ENCODE data around the gene KCNMA1. TPM values are rescaled to one million over a fixed set of nuclear protein-coding genes. Genes with fewer than 3 reads are reported as not detected.

KCNMA1 gene
- total RNA-seq, 3 donors from 2014 or later, result 45.4 to 312 (median 62.4) TPM

DNA sequence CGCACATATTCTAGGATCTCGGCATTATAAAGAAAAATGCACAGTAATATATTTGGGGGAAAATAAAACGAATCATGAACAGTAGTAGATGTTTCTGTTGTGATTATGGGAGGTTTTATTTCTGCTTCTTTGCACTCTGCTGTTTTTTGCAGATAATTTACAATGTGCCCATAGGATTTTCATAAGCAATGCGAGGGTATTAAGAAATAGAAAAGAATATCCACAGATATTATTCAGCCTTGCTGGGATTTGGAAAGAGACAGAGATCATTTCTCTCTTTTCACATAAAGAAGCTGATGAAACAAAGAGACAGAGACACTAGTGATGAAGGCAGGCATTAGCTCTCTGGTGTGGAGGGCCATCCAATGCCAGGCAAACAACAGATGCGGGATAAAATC lies 158.6 kb downstream of the KCNMA1 start:
- Histone ChIP-seq H3K9me3 (no peaks in the 10 kb centered on the region), H3K4me3 (no peak overlapping the region), H3K4me1 (ENCODE audit: low read depth) (peaks cover 11% of the 10 kb centered on the region), H3K36me3 (ENCODE audit: low read depth) (no peaks in the 10 kb centered on the region)
- ATAC-seq (no peak), DNase-seq (no peak)
- TF ChIP-seq, protein P1, sequence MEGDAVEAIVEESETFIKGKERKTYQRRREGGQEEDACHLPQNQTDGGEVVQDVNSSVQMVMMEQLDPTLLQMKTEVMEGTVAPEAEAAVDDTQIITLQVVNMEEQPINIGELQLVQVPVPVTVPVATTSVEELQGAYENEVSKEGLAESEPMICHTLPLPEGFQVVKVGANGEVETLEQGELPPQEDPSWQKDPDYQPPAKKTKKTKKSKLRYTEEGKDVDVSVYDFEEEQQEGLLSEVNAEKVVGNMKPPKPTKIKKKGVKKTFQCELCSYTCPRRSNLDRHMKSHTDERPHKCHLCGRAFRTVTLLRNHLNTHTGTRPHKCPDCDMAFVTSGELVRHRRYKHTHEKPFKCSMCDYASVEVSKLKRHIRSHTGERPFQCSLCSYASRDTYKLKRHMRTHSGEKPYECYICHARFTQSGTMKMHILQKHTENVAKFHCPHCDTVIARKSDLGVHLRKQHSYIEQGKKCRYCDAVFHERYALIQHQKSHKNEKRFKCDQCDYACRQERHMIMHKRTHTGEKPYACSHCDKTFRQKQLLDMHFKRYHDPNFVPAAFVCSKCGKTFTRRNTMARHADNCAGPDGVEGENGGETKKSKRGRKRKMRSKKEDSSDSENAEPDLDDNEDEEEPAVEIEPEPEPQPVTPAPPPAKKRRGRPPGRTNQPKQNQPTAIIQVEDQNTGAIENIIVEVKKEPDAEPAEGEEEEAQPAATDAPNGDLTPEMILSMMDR (IDR thresholded peaks at IDR 0.05), result no peak
- intact Hi-C loops (cut with DNase I, micrococcal nuclease), result no loop called here

DNA sequence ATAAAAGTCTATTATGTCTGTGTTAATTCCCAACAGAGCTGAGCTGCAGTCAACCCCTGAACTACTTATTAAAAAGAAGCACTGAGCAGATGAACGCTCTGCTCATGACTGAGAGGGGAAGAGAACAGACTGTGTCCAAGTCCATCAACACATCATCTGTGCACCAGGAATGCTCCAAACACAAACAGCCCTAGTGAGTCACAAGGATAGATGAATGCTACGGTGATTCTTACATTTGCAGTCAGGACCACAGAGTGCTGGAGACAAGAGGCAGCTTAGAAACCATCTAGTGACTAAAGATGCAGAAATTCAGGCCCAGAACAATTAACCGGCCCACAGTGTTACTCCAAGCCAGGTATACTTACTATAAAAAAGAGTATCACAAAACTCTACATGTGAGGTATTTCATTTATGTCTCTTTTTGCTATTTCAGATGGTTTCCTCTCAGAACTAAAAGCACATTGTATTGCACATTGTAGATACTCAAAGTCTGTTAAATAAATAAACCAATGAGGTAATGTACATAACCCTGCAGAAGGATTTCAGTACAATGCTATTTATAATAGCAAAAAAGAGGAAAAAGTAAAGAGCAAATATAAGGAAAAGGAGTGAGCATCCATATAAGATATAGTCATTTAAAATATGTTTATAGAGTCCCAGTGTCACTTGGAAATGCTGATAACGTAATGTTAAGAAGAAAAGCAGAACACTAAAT lies 159.2 kb downstream of the KCNMA1 start:
- DNase-seq (no peak), ATAC-seq (no peak)
- no peaks in the 10 kb centered on the region for H3K9me3 ChIP-seq
- peaks cover 11% of the 10 kb centered on the region for H3K4me1 ChIP-seq (ENCODE audit: low read depth)
- H3K36me3 ChIP-seq (ENCODE audit: low read depth), result no peaks in the 10 kb centered on the region
- H3K4me3 ChIP-seq, result no peak overlapping the region
- intact Hi-C loops (cut with DNase I, micrococcal nuclease), result no loop called here
- TF ChIP-seq, protein P1 (IDR thresholded peaks at IDR 0.05), result no peak

DNA sequence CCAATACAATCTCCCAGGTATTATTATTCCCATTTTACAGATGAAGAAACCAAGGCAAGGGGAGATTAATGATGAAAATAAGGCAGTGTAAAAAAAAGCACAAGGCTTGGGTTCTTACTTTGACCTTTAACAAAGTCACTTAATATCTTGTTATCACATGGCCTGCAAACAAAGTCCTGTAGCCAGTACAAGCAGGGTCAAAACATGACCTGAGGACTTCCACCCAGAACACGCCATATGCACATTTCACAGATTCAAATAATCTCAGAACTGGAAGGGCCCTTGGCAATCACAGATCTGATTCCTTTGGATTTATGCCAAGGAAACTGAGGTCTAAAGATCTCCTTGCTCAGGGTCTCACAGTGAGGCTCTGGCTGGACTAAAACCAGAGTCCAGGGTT lies 162.1 kb downstream of the KCNMA1 start:
- TF ChIP-seq, protein P1 (IDR thresholded peaks at IDR 0.05), result no peak
- peaks cover 3% of the 10 kb centered on the region for H3K4me1 ChIP-seq (ENCODE audit: low read depth)
- ATAC-seq, result no peak
- intact Hi-C loops (cut with DNase I, micrococcal nuclease), result no loop called here
- no peak for DNase-seq
- no peak overlapping the region for H3K4me3 ChIP-seq
- no peaks in the 10 kb centered on the region for H3K9me3 ChIP-seq
- no peaks in the 10 kb centered on the region for H3K36me3 ChIP-seq (ENCODE audit: low read depth)

DNA sequence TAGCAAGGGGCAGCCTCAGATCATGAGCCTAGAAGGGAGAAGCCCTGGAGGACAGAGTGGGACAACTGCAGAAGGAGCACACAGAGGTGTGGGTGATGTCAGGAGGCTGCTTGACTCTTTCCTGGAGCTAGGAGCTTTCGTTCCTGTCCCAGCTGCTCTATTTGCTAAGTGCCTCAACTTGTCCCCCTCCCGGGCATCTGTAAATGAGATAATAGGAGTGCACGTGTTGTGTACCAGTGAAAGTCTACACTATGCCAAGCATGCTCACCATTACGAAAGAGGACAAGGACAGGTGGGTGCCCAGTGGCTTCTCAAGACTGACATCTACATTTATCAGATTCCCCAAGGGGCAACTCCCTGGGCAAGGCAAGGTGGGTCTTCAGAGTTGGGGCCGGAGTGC lies 162.7 kb downstream of the KCNMA1 start:
- intact Hi-C loops (cut with DNase I, micrococcal nuclease), result no loop called here
- DNase-seq, result no peak
- Histone ChIP-seq H3K4me1 (ENCODE audit: low read depth) (no peaks in the 10 kb centered on the region), H3K9me3 (no peaks in the 10 kb centered on the region), H3K36me3 (ENCODE audit: low read depth) (no peaks in the 10 kb centered on the region), H3K4me3 (no peak overlapping the region)
- TF ChIP-seq, protein P1 (IDR thresholded peaks at IDR 0.05), result no peak
- ATAC-seq, result no peak

DNA sequence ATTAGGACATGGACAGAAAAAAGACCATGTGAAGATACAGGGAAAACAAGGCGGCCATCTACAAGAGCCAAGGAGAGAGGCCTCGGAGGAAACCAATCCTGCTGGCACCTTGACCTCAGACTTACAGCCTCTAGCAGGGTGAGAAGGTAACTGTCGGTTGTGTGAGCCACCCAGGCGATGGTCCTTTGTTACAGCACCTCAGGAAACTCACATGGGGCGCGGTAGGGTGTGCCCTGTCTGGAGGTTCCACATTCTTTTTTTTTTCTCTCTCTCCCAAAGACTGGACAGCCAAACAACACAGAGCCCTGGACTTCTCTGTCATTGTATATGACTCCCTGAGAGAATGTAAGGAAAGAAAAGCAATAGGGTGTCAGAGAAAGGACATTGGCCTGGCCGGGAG lies 163.2 kb downstream of the KCNMA1 start:
- H3K4me3 ChIP-seq, result no peak overlapping the region
- intact Hi-C loops (cut with DNase I, micrococcal nuclease), result no loop called here
- H3K4me1 ChIP-seq (ENCODE audit: low read depth), result no peaks in the 10 kb centered on the region
- TF ChIP-seq, protein P1 (IDR thresholded peaks at IDR 0.05), result no peak
- ATAC-seq, result peak; percentile 79
- no peaks in the 10 kb centered on the region for H3K9me3 ChIP-seq
- peak in 2 of 3 donors; percentile 63 for DNase-seq
- no peaks in the 10 kb centered on the region for H3K36me3 ChIP-seq (ENCODE audit: low read depth)
